ENCODE measurements around the gene GPR15LG.
"Not testable (repeated sequence)": the region's sequence is repeated elsewhere in the genome, so short reads cannot be mapped to it uniquely, and the experiment has no call there.

Gene GPR15LG

GRCh38 chr10:84147347-84147746 lies 26.3 kb upstream of the GPR15LG start:
- Histone ChIP-seq H3K36me3 (ENCODE audit: control insufficient read depth in 2 of 2, insufficient read depth in 1 of 2, low read length in 2 of 2) (peaks cover 60 to 82% of the 10 kb centered on the region in 2 experiments), H3K4me1 (ENCODE audit: control insufficient read depth, insufficient read depth, low read length) (peaks cover 3% of the 10 kb centered on the region; the same call in 1 of the 2 replicates), H3K27ac (ENCODE audit: extremely low read depth, low read depth, low read length) (no peak overlapping the region), H3K4me3 (ENCODE audit: low read depth, low read length) (no peak overlapping the region), H3K9me3 (ENCODE audit: control insufficient read depth, insufficient read depth, low read depth, low read length) (no peaks in the 10 kb centered on the region)
- ChIA-PET POLR2A (interaction anchor here (0.6 to 1.0 kb wide), 2 partner anchors 8 to 42 kb away, joined by 3 to 6 read pairs; partner anchors contain the start of gene GHITM), CTCF (interaction anchor here (0.6 to 4.5 kb wide), 28 partner anchors 7 to 434 kb away, joined by 3 to 55 read pairs (median 6); partner anchors contain the start of gene GHITM)
- TF ChIP-seq WT1 (tag by site-specific recombination; IDR thresholded peaks at IDR 0.05) (no peak), ZFP37 (tag by site-specific recombination; IDR thresholded peaks at IDR 0.05) (no peak), ZNF777 (tag by site-specific recombination; IDR thresholded peaks at IDR 0.05; ENCODE audit: borderline replicate concordance) (no peak), ZNF354C (tag by site-specific recombination; IDR thresholded peaks at IDR 0.05; ENCODE audit: borderline replicate concordance, low read depth) (no peak), GLI2 (tag by site-specific recombination; IDR thresholded peaks at IDR 0.05; ENCODE audit: borderline replicate concordance, low read depth) (no peak), ZNF302 (tag by site-specific recombination; IDR thresholded peaks at IDR 0.05; ENCODE audit: low read depth) (no peak), ZNF416 (tag by site-specific recombination; IDR thresholded peaks at IDR 0.05) (no peak)

- H3K27ac ChIP-seq (ENCODE audit: extremely low read depth, low read depth, low read length); H3K4me3 ChIP-seq (ENCODE audit: low read depth, low read length); H3K4me1 ChIP-seq (ENCODE audit: control insufficient read depth, insufficient read depth, low read length); H3K9me3 ChIP-seq (ENCODE audit: control insufficient read depth, insufficient read depth, low read depth, low read length): not testable (repeated sequence)
- peak; percentile 24 for TF ChIP-seq ZNF654 (tag by site-specific recombination; IDR thresholded peaks at IDR 0.05; ENCODE audit: low read depth)
- CTCF ChIA-PET, result interaction anchor here (0.6 to 4.5 kb wide), 28 partner anchors 8 to 435 kb away, joined by 3 to 55 read pairs (median 5); partner anchors contain the start of gene GHITM
- H3K36me3 ChIP-seq (ENCODE audit: control insufficient read depth in 2 of 2, insufficient read depth in 1 of 2, low read length in 2 of 2), result peaks cover 60 to 82% of the 10 kb centered on the region in 2 experiments
- POLR2A ChIA-PET, result interaction anchor here (0.6 to 1.0 kb wide), 2 partner anchors 9 to 42 kb away, joined by 3 to 6 read pairs; partner anchors contain the start of gene GHITM
These were observed 25.5 kb upstream of the GPR15LG start for GRCh38 chr10:84148006-84148597.

GRCh38 chr10:84149854-84150253 lies 23.7 kb upstream of the GPR15LG start:
- ChIA-PET CTCF (interaction anchor here (0.7 to 4.5 kb wide), 4 partner anchors 9 to 55 kb away, joined by 3 to 55 read pairs (median 12); partner anchors contain the start of gene GHITM), POLR2A (no interaction called here)
- H3K36me3 ChIP-seq (ENCODE audit: control insufficient read depth in 2 of 2, insufficient read depth in 1 of 2, low read length in 2 of 2), result peaks cover 63 to 79% of the 10 kb centered on the region in 2 experiments
- H3K4me3 ChIP-seq (ENCODE audit: low read depth, low read length), result no peak overlapping the region
- no peak overlapping the region for H3K27ac ChIP-seq (ENCODE audit: extremely low read depth, low read depth, low read length)
- no peaks in the 10 kb centered on the region for H3K9me3 ChIP-seq (ENCODE audit: control insufficient read depth, insufficient read depth, low read depth, low read length)
- H3K4me1 ChIP-seq (ENCODE audit: control insufficient read depth, insufficient read depth, low read length), result peaks cover 3% of the 10 kb centered on the region; the same call in 1 of the 2 replicates
- no peak for TF ChIP-seq ZNF837 (tag by site-specific recombination; IDR thresholded peaks at IDR 0.05)
- TF ChIP-seq MEIS1 (CRISPR knock-in tag; IDR thresholded peaks at IDR 0.05; ENCODE audit: borderline replicate concordance), result no peak
- TF ChIP-seq ZNF37A (tag by site-specific recombination; IDR thresholded peaks at IDR 0.05), result no peak
- no peak for TF ChIP-seq ZNF426 (tag by site-specific recombination; IDR thresholded peaks at IDR 0.05)
- no peak for TF ChIP-seq GLIS2 (tag by site-specific recombination; IDR thresholded peaks at IDR 0.05)
- no peak for TF ChIP-seq MYNN (tag by site-specific recombination; IDR thresholded peaks at IDR 0.05; ENCODE audit: borderline replicate concordance)

- ChIA-PET POLR2A (no interaction called here), CTCF (interaction anchor here (0.8 to 1.0 kb wide), 3 partner anchors 9 to 200 kb away, joined by 3 to 6 read pairs (median 4); no protein-coding TSS in a partner anchor)
- H3K4me1 ChIP-seq (ENCODE audit: control insufficient read depth, insufficient read depth, low read length), result peaks cover 3% of the 10 kb centered on the region; the same call in 1 of the 2 replicates
- H3K4me3 ChIP-seq (ENCODE audit: low read depth, low read length), result no peak overlapping the region
- H3K9me3 ChIP-seq (ENCODE audit: control insufficient read depth, insufficient read depth, low read depth, low read length), result no peaks in the 10 kb centered on the region
- H3K27ac ChIP-seq (ENCODE audit: extremely low read depth, low read depth, low read length), result no peak overlapping the region
- peaks cover 59 to 61% of the 10 kb centered on the region in 2 experiments for H3K36me3 ChIP-seq (ENCODE audit: control insufficient read depth in 2 of 2, insufficient read depth in 1 of 2, low read length in 2 of 2)
- no peak for TF ChIP-seq ZBTB49 (tag by site-specific recombination; IDR thresholded peaks at IDR 0.05; ENCODE audit: low read depth)
- TF ChIP-seq SP3 (tag by site-specific recombination; IDR thresholded peaks at IDR 0.05), result no peak
- no peak for TF ChIP-seq SP7 (tag by site-specific recombination; IDR thresholded peaks at IDR 0.05)
- no peak for TF ChIP-seq KLF16 (tag by site-specific recombination; IDR thresholded peaks at IDR 0.05)
- TF ChIP-seq ZIC2 (tag by site-specific recombination; IDR thresholded peaks at IDR 0.05), result no peak
- no peak for TF ChIP-seq GLI4 (tag by site-specific recombination; IDR thresholded peaks at IDR 0.05)
- TF ChIP-seq ZNF449 (tag by site-specific recombination; IDR thresholded peaks at IDR 0.05), result no peak
- TF ChIP-seq ZNF404 (tag by site-specific recombination; IDR thresholded peaks at IDR 0.05), result no peak
- TF ChIP-seq ZNF701 (tag by site-specific recombination; IDR thresholded peaks at IDR 0.05), result no peak
- no peak for TF ChIP-seq ZNF214 (tag by site-specific recombination; IDR thresholded peaks at IDR 0.05; ENCODE audit: borderline replicate concordance)
These were observed 20.8 kb upstream of the GPR15LG start for GRCh38 chr10:84152769-84153168.

Measured in HEK293 (cell line).